GM12891 (cell line): Measurements from ENCODE around the gene ABHD1.

ENCODE experiments used
- PAX5 ChIP-seq: IDR thresholded peaks from 2 replicates; pipeline ENCODE4 v1.6.1; 2011; ENCODE audit warnings: low read length, moderate library complexity, mild to moderate bottlenecking; ENCODE audit not compliant: insufficient read depth, severe bottlenecking
- POLR2A ChIP-seq: IDR thresholded peaks from 2 replicates; pipeline ENCODE4 v1.6.1; 2011; ENCODE audit warnings: low read depth, low read length, control low read depth
- POLR2AphosphoS5 ChIP-seq: IDR thresholded peaks from 2 replicates; pipeline ENCODE4 v1.6.1; 2011; ENCODE audit warnings: low read depth, low read length, control low read depth
- SPI1 ChIP-seq: IDR thresholded peaks from 2 replicates; pipeline ENCODE4 v1.6.1; 2011; ENCODE audit warnings: low read depth, low read length, control low read depth
- TAF1 ChIP-seq: IDR thresholded peaks from 2 replicates; pipeline ENCODE4 v1.6.1; 2011; ENCODE audit warnings: low read depth, low read length, control low read depth

DNA sequence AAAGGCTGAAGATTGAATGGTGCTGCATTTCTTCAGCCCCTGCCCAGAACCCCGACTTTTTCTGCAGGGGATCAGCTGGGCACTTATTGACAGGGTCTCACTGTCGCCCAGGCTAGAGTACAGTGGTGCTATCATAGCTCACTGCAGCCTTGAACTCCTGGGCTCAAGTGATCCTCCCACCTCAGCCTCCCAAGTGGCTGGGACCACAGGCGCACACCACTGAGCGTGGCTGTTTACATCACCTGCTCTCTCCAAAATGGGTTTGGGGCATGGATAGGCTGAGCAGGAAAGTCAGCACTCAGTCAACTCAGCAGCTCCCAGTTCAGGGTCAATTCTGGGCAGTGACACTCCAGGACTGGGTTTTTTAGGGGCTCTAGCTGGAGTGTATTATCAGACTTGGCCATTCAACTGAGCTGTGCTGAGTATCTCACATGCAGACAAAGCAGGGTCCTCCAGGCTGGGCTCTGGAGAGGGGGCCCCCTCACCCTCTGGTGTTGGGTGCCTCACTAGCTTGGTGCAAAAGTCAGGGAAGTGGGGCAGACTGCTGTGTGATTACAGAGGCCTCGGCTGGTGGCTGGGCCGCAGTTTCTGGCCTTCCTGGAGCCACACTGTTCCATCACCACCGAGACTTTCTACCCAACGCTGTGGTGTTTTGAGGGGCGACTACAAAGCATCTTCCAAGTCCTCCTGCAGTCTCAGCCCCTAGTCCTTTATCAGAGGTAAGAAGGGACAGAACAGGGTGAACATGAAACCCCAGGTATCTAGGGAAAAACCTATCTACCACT lies 4.5 kb downstream of the ABHD1 start:
- no peak for TF ChIP-seq POLR2A
- no peak for TF ChIP-seq POLR2AphosphoS5
- TF ChIP-seq SPI1 = no peak
- no peak for TF ChIP-seq TAF1
- no peak for TF ChIP-seq PAX5
